H1 (cell line): ENCODE measurements around the gene ZNF483. TPM values are rescaled to one million over a fixed set of nuclear protein-coding genes. Genes with fewer than 3 reads are reported as not detected.

Experiments used
- CEBPB ChIP-seq: IDR thresholded peaks from 2 replicates; pipeline ENCODE4 v1.6.1; 2012; ENCODE audit warnings: low read depth, low read length
- EGR1 ChIP-seq: IDR thresholded peaks from 2 replicates; pipeline ENCODE4 v1.6.1; 2011; ENCODE audit warnings: low read depth, low read length, borderline replicate concordance
- EP300 ChIP-seq, 2 experiments: IDR thresholded peaks; 1 replicate in 1 of 2; 2 replicates in 1 of 2; pipeline ENCODE4 v1.6.1; 2011 to 2012; ENCODE audit warnings: low read depth in 2 of 2, low read length in 2 of 2, mild to moderate bottlenecking in 2 of 2, borderline replicate concordance in 1 of 2, inconsistent platforms in 1 of 2, moderate library complexity in 1 of 2
- HDAC6 ChIP-seq: IDR thresholded peaks from one replicate; pipeline ENCODE4 v1.7.1; 2012; ENCODE audit warnings: low read depth, mild to moderate bottlenecking, inconsistent platforms, low read length, moderate library complexity
- JUND ChIP-seq: IDR thresholded peaks from 2 replicates; pipeline ENCODE4 v1.6.1; 2011; ENCODE audit warnings: mild to moderate bottlenecking, improper control_type of control experiment, low read length
- KDM5A ChIP-seq: fragments of 200-600 bp; IDR thresholded peaks from 2 replicates; pipeline ENCODE4 v1.7.1; 2012; ENCODE audit warnings: mild to moderate bottlenecking, low read length, inconsistent platforms, mixed read lengths
- MAFK ChIP-seq: IDR thresholded peaks from 2 replicates; pipeline ENCODE4 v1.6.1; 2012; ENCODE audit warnings: low read depth, mild to moderate bottlenecking, improper control_type of control experiment, low read length
- SIN3A ChIP-seq, 2 experiments: IDR thresholded peaks in 1 of 2; conservative IDR thresholded peaks in 1 of 2; 2 replicates each; pipeline ENCODE4 v1.6.1; 2011 to 2012; ENCODE audit warnings: low read length in 2 of 2, improper control_type of control experiment in 1 of 2, low read depth in 1 of 2, mild to moderate bottlenecking in 1 of 2
- SUZ12 ChIP-seq: fragments of 200-600 bp; sonication (generic); IDR thresholded peaks from 2 replicates; pipeline ENCODE4 v1.6.1; 2012; ENCODE audit warnings: mild to moderate bottlenecking, inconsistent platforms, low read length, moderate library complexity, mixed read lengths
- polyA plus RNA-seq, 7 experiments: library from polyadenylated mRNA; depleted of rRNA in 3 of 7; stranded (reverse) in 5 of 7; unstranded in 2 of 7; fragments of >200 nt in 5 of 7; fragments of 200-250 nt in 2 of 7; gene quantifications; 1 replicate in 5 of 7; 2 replicates in 1 of 7; 4 replicates in 1 of 7; pipeline versions ENCODE4 v1.2.1 to v1.2.3, GENCODE V29; 2011 to 2013; ENCODE audit warnings: missing spikeins in 2 of 7, mixed read lengths in 2 of 7
- total RNA-seq: library from RNA; stranded (reverse); fragmentation: NEBNext Ultra II Directional; extraction: Animal tissue kit (Norgen Biotek cat#: 25700); gene quantifications from 2 replicates; pipeline ENCODE4 v1.2.1, GENCODE V29; 2021
- TF ChIP-seq, protein P1 (sequence below): fragments of 300-600 bp; sonication (generic); IDR thresholded peaks from 2 replicates; pipeline ENCODE4 v1.7.1; 2012; ENCODE audit warnings: low read length, moderate library complexity, mild to moderate bottlenecking, inconsistent platforms; ENCODE audit not compliant: insufficient replicate concordance

The ZNF483 gene
- total and polyA plus RNA-seq, 2 of the 8 experiments (the other 6 are each of a cell fraction or from before 2014, with no cell fraction given) = 4.8 to 83.8 TPM

DNA sequence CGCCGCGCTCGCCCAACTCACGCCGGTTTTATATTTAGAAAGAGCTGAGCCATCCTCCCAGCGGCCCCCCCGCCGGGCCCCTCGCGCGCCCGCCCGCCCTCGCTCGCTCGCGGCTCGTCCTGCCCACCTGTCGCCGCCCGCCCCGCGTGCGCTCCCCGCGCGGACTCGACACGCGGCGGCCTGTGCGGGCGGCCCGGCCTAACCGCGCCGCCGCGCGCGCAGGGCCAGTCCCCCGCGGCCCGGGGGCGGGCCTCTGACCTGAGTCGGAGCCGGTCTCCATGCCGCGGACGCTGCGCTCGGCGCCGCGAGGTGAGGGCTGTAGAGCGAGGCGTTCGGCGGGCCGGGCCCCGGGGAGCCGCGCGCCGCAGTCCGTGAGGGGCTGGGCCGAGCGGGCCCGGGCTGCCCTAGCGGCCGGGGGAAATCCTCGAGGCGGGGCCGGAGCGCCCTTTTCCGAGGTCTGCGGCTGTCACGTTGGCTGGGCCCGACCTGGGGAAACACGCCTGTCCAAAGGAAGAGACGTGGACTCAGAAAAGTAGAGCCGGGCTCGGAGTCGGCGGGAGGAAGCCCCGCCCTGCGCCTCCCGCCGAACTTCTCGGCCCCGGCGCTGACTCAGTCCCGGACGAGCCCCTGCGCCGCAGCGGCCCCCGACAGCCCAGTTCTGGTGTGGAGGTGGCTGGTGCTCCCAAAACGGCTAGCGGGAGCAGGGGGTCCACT is 41.0 kb upstream of the ZNF483 start, which contains the start of gene ECPAS (continued):
- TF ChIP-seq, protein P1, sequence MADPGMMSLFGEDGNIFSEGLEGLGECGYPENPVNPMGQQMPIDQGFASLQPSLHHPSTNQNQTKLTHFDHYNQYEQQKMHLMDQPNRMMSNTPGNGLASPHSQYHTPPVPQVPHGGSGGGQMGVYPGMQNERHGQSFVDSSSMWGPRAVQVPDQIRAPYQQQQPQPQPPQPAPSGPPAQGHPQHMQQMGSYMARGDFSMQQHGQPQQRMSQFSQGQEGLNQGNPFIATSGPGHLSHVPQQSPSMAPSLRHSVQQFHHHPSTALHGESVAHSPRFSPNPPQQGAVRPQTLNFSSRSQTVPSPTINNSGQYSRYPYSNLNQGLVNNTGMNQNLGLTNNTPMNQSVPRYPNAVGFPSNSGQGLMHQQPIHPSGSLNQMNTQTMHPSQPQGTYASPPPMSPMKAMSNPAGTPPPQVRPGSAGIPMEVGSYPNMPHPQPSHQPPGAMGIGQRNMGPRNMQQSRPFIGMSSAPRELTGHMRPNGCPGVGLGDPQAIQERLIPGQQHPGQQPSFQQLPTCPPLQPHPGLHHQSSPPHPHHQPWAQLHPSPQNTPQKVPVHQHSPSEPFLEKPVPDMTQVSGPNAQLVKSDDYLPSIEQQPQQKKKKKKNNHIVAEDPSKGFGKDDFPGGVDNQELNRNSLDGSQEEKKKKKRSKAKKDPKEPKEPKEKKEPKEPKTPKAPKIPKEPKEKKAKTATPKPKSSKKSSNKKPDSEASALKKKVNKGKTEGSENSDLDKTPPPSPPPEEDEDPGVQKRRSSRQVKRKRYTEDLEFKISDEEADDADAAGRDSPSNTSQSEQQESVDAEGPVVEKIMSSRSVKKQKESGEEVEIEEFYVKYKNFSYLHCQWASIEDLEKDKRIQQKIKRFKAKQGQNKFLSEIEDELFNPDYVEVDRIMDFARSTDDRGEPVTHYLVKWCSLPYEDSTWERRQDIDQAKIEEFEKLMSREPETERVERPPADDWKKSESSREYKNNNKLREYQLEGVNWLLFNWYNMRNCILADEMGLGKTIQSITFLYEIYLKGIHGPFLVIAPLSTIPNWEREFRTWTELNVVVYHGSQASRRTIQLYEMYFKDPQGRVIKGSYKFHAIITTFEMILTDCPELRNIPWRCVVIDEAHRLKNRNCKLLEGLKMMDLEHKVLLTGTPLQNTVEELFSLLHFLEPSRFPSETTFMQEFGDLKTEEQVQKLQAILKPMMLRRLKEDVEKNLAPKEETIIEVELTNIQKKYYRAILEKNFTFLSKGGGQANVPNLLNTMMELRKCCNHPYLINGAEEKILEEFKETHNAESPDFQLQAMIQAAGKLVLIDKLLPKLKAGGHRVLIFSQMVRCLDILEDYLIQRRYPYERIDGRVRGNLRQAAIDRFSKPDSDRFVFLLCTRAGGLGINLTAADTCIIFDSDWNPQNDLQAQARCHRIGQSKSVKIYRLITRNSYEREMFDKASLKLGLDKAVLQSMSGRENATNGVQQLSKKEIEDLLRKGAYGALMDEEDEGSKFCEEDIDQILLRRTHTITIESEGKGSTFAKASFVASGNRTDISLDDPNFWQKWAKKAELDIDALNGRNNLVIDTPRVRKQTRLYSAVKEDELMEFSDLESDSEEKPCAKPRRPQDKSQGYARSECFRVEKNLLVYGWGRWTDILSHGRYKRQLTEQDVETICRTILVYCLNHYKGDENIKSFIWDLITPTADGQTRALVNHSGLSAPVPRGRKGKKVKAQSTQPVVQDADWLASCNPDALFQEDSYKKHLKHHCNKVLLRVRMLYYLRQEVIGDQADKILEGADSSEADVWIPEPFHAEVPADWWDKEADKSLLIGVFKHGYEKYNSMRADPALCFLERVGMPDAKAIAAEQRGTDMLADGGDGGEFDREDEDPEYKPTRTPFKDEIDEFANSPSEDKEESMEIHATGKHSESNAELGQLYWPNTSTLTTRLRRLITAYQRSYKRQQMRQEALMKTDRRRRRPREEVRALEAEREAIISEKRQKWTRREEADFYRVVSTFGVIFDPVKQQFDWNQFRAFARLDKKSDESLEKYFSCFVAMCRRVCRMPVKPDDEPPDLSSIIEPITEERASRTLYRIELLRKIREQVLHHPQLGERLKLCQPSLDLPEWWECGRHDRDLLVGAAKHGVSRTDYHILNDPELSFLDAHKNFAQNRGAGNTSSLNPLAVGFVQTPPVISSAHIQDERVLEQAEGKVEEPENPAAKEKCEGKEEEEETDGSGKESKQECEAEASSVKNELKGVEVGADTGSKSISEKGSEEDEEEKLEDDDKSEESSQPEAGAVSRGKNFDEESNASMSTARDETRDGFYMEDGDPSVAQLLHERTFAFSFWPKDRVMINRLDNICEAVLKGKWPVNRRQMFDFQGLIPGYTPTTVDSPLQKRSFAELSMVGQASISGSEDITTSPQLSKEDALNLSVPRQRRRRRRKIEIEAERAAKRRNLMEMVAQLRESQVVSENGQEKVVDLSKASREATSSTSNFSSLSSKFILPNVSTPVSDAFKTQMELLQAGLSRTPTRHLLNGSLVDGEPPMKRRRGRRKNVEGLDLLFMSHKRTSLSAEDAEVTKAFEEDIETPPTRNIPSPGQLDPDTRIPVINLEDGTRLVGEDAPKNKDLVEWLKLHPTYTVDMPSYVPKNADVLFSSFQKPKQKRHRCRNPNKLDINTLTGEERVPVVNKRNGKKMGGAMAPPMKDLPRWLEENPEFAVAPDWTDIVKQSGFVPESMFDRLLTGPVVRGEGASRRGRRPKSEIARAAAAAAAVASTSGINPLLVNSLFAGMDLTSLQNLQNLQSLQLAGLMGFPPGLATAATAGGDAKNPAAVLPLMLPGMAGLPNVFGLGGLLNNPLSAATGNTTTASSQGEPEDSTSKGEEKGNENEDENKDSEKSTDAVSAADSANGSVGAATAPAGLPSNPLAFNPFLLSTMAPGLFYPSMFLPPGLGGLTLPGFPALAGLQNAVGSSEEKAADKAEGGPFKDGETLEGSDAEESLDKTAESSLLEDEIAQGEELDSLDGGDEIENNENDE = no peak
- TF ChIP-seq EGR1 (no peak), MAFK (no peak), SIN3A (conservative IDR thresholded peaks at IDR 0.05 in 1 of 2, IDR thresholded peaks at IDR 0.05 in 1 of 2; ENCODE audit: low read depth in 1 of 2, low read length in 2 of 2) (peak in 1 of 2 experiments; percentile 70; a peak in 1 of 4 replicates), SUZ12 (no peak), HDAC6 (no peak), EP300 (IDR thresholded peaks at IDR 0.05; ENCODE audit: borderline replicate concordance in 1 of 2, low read depth in 2 of 2, low read length in 2 of 2) (no peak), CEBPB (no peak), JUND (no peak), KDM5A (no peak)
